Adipose tissue (tissue), 3 donors: Measurements from ENCODE around the gene TAF6L. TPM values are rescaled to one million over a fixed set of nuclear protein-coding genes. Genes with fewer than 3 reads are reported as not detected.
A peak's percentile ranks its signal among the peaks of the same experiment; 100 is the strongest.

ENCODE experiments used
- H3K27ac ChIP-seq: one replicate; pipeline ENCODE4 v1.5.1; 2013; ENCODE audit warnings: low read depth, low read length
- whole genome bisulfite sequencing, 3 donors: extraction: QIAGEN DNeasy Blood & Tissue Kit; methylation state at CpG; one replicate each; pipeline ENCODE4 v1.1.7; 2013; 5-methylcytosine and 5-hydroxymethylcytosine counted together
- polyA plus RNA-seq, 3 donors: library from polyadenylated mRNA; stranded (reverse); fragments of 200-250 nt; gene quantifications; one replicate each; pipeline ENCODE4 v1.2.3, GENCODE V29; 2013
- donor health status: healthy with polysubstance abuse.
- donor health status: Bipolar disorder and iron deficiency.
- donor health status: healthy.

Gene TAF6L
- polyA plus RNA-seq, 3 donors: 13.1 to 18.2 (median 14.7) TPM

DNA sequence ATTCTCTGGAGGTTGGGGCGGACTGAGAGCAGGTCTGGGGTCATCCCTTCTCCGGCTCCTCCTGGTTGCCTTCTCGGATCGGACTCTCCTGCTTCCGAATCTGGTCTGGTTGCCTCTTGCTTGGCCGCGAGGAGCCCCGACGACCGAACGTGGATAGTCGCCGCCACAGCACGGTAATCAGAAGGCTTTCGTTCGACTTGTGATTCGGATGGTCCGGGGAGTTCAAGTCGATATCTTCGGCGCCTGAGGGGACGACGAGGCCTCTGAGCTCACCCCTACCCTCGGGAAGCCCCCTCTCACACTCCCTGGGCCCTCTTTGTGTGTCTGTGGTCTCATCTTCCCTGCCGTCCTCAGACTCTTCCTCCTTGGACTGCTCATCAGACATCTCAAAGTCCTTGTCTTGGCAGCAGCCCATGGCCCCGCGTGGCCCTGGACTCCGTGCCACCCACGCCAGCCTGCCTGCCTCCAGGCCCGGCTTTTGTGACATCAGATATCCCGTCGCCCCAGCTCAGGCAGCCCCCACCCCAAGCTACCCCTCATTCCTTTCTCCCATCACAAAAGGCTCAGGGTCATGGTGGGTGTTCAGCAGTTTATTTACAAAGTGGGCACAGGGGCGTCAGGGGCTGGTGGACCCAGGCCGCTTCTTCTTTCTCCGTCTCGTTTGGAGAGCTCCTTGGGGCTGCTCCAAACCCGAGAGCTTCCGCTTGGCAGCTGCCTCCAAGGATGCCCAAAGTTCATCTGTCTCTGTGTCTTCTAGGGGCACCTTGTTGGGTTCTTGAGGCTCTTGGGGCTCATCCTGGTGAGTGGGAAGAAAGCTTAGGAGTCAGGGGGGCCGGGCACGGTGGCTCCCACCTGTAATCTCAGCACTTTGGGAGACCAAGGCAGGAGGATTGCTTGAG is 61.4 kb downstream of the TAF6L start, which contains the start of gene TEX54:
TEX54 (minus strand) TSS at position 506 of the 899 bp plus-strand sequence.
- peak within 1 kb of the TSS; percentile 96 for H3K27ac ChIP-seq
- WGBS, 3 donors: 7 to 14% (median 12%) methylated on average over 40 of the region's 40 CpGs

GRCh38 chr11:62835336-62835735 is 64.1 kb downstream of the TAF6L start:
- WGBS, 3 donors: 78 to 87% (median 84%) methylated on average over 8 of the region's 8 CpGs
- no peak overlapping the region for H3K27ac ChIP-seq

Other genes with a start within 250 kb of the TAF6L start
- 100 to 1,000 TPM in 2 of 3 donors, 10 to 100 TPM in 1; 27.1 to 199 (median 193) TPM for gene AHNAK, start 224.6 kb upstream of the TAF6L start, polyA plus RNA-seq
- gene EEF1G, start 197.5 kb upstream of the TAF6L start, polyA plus RNA-seq: 1,000 to 10,000 TPM; 1,025 to 2,248 (median 1,633) TPM
- gene TUT1, start 179.9 kb upstream of the TAF6L start, polyA plus RNA-seq: 10 to 100 TPM; 15.8 to 16.2 (median 15.9) TPM
- 10 to 100 TPM; 17.3 to 72.4 (median 48.1) TPM for gene MTA2, start 169.5 kb upstream of the TAF6L start, polyA plus RNA-seq
- 100 to 1,000 TPM in 1 of 3 donors, 10 to 100 TPM in 2; 23.6 to 103 (median 79.4) TPM for gene EML3, start 158.6 kb upstream of the TAF6L start, polyA plus RNA-seq
- gene ROM1, start 158.1 kb upstream of the TAF6L start, polyA plus RNA-seq: 10 to 100 TPM in 2 of 3 donors, 1 to 10 TPM in 1; 3.6 to 25.6 (median 21.1) TPM
- 10 to 100 TPM; 25.0 to 42.7 (median 39.8) TPM for gene B3GAT3, start 149.4 kb upstream of the TAF6L start, polyA plus RNA-seq
- 100 to 1,000 TPM in 1 of 3 donors, 10 to 100 TPM in 2; 61.7 to 122 (median 86.9) TPM for gene GANAB, start 124.8 kb upstream of the TAF6L start, polyA plus RNA-seq
- 10 to 100 TPM in 1 of 3 donors, 1 to 10 TPM in 2; 6.6 to 12.2 (median 7.8) TPM for gene INTS5, start 118.1 kb upstream of the TAF6L start, polyA plus RNA-seq
- 10 to 100 TPM; 46.5 to 78.3 (median 72.4) TPM for gene C11orf98, start 106.2 kb upstream of the TAF6L start, polyA plus RNA-seq
- gene CSKMT, start 106.1 kb upstream of the TAF6L start, polyA plus RNA-seq: 10 to 100 TPM in 2 of 3 donors, 1 to 10 TPM in 1; 9.7 to 18.6 (median 11.6) TPM
- gene UQCC3, start 99.7 kb upstream of the TAF6L start, polyA plus RNA-seq: 10 to 100 TPM in 2 of 3 donors, 1 to 10 TPM in 1; 9.4 to 16.0 (median 10.2) TPM
- gene LBHD1, start 99.1 kb upstream of the TAF6L start, polyA plus RNA-seq: 1 to 10 TPM; 2.4 to 5.2 (median 4.4) TPM
- 100 to 1,000 TPM; 127 to 237 (median 188) TPM for gene UBXN1, start 92.3 kb upstream of the TAF6L start, polyA plus RNA-seq
- 10 to 100 TPM in 2 of 3 donors, 1 to 10 TPM in 1; 4.3 to 39.1 (median 17.7) TPM for gene LRRN4CL, start 81.9 kb upstream of the TAF6L start, polyA plus RNA-seq
- 10 to 100 TPM; 45.9 to 61.7 (median 46.3) TPM for gene BSCL2, start 64.0 kb upstream of the TAF6L start, polyA plus RNA-seq
- gene GNG3, start 63.7 kb upstream of the TAF6L start, polyA plus RNA-seq: under 1 TPM in 2 of 3 donors, not detected in 1; 0.09 to 0.12 TPM
- gene HNRNPUL2, start 43.9 kb upstream of the TAF6L start, polyA plus RNA-seq: 10 to 100 TPM; 17.2 to 34.2 (median 23.1) TPM
- gene TTC9C, start 42.9 kb upstream of the TAF6L start, polyA plus RNA-seq: 10 to 100 TPM; 15.1 to 30.1 (median 16.2) TPM
- 1 to 10 TPM; 1.7 to 4.2 (median 2.9) TPM for gene ZBTB3, start 17.2 kb upstream of the TAF6L start, polyA plus RNA-seq
- gene POLR2G, start 9.8 kb upstream of the TAF6L start, polyA plus RNA-seq: 100 to 1,000 TPM in 1 of 3 donors, 10 to 100 TPM in 2; 53.7 to 104 (median 86.3) TPM
- 10 to 100 TPM; 46.0 to 65.1 (median 48.4) TPM for gene TMEM179B, start 16.0 kb downstream of the TAF6L start, polyA plus RNA-seq
- gene TMEM223, start 20.6 kb downstream of the TAF6L start, polyA plus RNA-seq: 10 to 100 TPM; 16.2 to 19.9 (median 19.3) TPM
- 10 to 100 TPM; 45.1 to 85.1 (median 68.3) TPM for gene NXF1, start 34.0 kb downstream of the TAF6L start, polyA plus RNA-seq
- gene STX5, start 60.7 kb downstream of the TAF6L start, polyA plus RNA-seq: 10 to 100 TPM; 29.6 to 40.2 (median 32.2) TPM
- not detected for gene TEX54, start 61.4 kb downstream of the TAF6L start, polyA plus RNA-seq
- gene WDR74, start 68.2 kb downstream of the TAF6L start, polyA plus RNA-seq: 10 to 100 TPM; 21.3 to 52.5 (median 37.5) TPM
- 100 to 1,000 TPM in 2 of 3 donors, 10 to 100 TPM in 1; 62.6 to 146 (median 103) TPM for gene SLC3A2, start 109.5 kb downstream of the TAF6L start, polyA plus RNA-seq
- under 1 TPM in 1 of 3 donors, not detected in 2; 0.10 TPM for gene CHRM1, start 150.0 kb downstream of the TAF6L start, polyA plus RNA-seq
- gene SLC22A6, start 213.6 kb downstream of the TAF6L start, polyA plus RNA-seq: not detected
- not detected for gene SLC22A8, start 244.4 kb downstream of the TAF6L start, polyA plus RNA-seq